Stimulated activated effector memory CD8-positive, alpha-beta T cell treated with anti-CD3 and anti-CD28 coated beads, Interleukin-12 subunit alpha, Interleukin-12 subunit beta, amount 100 ng/mL, for 72 hours (primary cell): ENCODE results near the gene TLR5.

Source experiments
- ATAC-seq: fragments of 150-1000 bp; cut with Tn5 transposase; 2 replicates; pipeline ENCODE4 v1.10.0; 2021
- DNase-seq, 2 donors: peaks; one replicate each; pipeline ENCODE4 v3.0.0; 2021 to 2022; ENCODE audit warnings: low spot score in 2 of 2
- H3K27ac Mint-ChIP-seq: one replicate; pipeline ENCODE4 v1.8.0; 2022; ENCODE audit warnings: mild to moderate bottlenecking, mixed read lengths
- H3K36me3 Mint-ChIP-seq: one replicate; pipeline ENCODE4 v1.8.0; 2022; ENCODE audit warnings: mild to moderate bottlenecking, mixed read lengths
- H3K4me1 Mint-ChIP-seq: one replicate; pipeline ENCODE4 v1.8.0; 2022; ENCODE audit warnings: mixed read lengths
- H3K4me3 Mint-ChIP-seq: one replicate; pipeline ENCODE4 v1.8.0; 2022; ENCODE audit warnings: mild to moderate bottlenecking, mixed read lengths
- H3K9me3 Mint-ChIP-seq: one replicate; pipeline ENCODE4 v1.8.0; 2022; ENCODE audit warnings: mixed read lengths

TLR5 gene, protein sequence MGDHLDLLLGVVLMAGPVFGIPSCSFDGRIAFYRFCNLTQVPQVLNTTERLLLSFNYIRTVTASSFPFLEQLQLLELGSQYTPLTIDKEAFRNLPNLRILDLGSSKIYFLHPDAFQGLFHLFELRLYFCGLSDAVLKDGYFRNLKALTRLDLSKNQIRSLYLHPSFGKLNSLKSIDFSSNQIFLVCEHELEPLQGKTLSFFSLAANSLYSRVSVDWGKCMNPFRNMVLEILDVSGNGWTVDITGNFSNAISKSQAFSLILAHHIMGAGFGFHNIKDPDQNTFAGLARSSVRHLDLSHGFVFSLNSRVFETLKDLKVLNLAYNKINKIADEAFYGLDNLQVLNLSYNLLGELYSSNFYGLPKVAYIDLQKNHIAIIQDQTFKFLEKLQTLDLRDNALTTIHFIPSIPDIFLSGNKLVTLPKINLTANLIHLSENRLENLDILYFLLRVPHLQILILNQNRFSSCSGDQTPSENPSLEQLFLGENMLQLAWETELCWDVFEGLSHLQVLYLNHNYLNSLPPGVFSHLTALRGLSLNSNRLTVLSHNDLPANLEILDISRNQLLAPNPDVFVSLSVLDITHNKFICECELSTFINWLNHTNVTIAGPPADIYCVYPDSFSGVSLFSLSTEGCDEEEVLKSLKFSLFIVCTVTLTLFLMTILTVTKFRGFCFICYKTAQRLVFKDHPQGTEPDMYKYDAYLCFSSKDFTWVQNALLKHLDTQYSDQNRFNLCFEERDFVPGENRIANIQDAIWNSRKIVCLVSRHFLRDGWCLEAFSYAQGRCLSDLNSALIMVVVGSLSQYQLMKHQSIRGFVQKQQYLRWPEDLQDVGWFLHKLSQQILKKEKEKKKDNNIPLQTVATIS

DNA sequence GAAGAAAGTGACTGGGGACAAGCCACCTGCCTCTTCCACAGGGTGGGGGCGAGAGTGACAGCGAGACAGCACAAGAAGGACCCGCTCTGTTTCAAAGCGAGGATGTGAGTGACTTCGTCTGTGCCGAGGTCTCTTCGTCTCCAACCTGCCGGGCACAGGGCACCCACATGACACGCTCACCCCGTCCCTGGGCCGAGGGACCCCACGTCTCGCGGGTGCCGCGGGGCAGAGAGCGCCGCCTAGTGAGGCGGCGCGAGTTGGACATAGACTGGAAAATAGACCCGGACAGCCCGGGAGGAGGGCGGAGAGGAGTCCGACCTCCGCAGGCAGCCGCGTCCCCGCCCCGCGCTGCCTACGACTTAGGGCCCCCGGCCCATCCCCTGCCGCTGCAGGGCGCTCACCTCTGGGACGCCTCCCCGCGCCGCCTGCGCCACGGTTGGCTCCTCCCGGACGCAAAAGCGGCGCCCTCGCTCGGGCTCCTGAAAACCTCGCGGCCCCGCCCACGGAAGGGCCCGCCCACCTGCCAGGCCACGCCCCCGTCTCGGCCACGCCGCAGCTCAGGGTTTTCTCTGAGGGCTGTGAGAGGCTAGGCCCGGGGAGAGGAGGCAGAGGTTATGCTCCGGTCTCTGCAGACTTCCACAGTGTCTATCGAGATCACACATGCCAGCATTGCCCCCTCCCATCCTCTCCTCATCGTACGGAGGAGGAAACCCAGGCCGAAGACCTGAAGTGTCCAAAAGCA lies at the start of gene TLR5:
Gene TLR5, minus strand, starts transcription at position 454 of the 742 bp plus-strand sequence. CDS start 30,217 bp downstream, outside the sequence.
- peak; percentile 91 for ATAC-seq
- Mint-ChIP-seq H3K9me3 (peaks cover 3% of the 10 kb centered on the region), H3K4me1 (peaks cover 10% of the 10 kb centered on the region), H3K36me3 (no peaks in the 10 kb centered on the region), H3K27ac (peak within 1 kb of the TSS; percentile 51), H3K4me3 (peak within 1 kb of the TSS; percentile 65)
- DNase-seq = peak; percentile 86 to 91

DNA sequence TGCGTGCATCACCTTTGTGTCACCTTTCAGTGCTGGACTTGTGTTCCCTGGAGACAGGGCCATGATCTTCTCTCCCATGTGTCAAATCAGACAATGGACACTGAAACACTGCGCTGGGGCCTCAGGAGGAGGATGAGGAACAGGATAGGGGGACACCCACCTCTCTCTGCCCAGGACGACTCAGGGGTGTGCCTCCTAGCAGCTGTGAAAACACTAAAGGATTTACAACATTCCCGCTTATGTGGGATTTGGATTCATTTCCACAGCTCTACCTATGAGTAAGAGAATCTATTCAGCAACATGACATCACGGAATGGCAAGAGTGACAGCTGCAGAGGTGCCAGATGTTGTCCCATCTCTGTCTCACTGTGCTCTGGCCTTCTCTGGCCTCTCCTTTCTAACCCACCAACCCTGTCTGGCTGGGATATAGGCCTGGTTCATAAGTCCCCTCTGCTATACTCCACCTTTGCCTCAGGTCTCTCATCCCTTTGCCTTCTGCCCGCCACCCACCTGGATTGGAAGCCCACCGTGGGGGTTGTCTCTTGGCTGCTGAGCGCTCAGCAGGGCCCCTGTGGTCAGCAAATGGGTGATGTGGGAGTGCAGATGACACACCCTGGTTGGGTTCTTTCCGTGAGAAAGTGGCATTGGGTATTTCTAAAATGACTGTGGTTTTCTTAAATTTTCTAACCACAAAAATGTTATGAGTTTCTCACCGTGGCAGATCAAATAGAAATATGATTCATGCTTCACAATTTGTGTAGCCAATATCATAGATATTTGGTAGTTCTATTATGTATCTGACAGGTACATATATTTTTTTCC lies 47.1 kb upstream of the TLR5 start:
- ATAC-seq (peak; percentile 96), DNase-seq (peak; percentile 42 to 78)
- Mint-ChIP-seq H3K9me3 (no peaks in the 10 kb centered on the region), H3K36me3 (peaks cover 5% of the 10 kb centered on the region), H3K27ac (peak overlapping the region; percentile 83), H3K4me3 (peak overlapping the region; percentile 39), H3K4me1 (peaks cover 44% of the 10 kb centered on the region)

DNA sequence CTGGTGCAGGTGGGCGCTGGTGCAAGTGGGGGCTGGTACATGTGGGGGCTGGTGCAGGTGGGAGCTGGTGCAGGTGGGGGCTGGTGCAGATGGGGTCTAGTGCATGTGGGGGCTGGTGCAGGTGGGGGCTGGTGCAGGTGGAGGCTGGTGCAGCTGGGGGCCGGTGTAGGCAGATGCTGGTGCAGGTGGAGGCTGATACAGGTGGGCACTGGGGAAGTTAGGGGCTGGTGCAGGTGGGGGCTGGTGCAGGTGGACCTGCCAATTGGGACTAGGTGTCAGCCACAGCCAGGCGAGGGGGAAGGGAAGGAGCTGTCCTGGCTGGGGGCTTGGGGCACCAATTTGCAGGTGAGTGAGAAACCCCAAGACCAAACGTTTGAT lies 46.5 kb upstream of the TLR5 start:
- no peak overlapping the region for H3K27ac Mint-ChIP-seq
- no peak for DNase-seq
- H3K4me3 Mint-ChIP-seq = no peak overlapping the region
- H3K4me1 Mint-ChIP-seq = peaks cover 41% of the 10 kb centered on the region
- H3K36me3 Mint-ChIP-seq = peaks cover 5% of the 10 kb centered on the region
- ATAC-seq = no peak
- no peaks in the 10 kb centered on the region for H3K9me3 Mint-ChIP-seq

DNA sequence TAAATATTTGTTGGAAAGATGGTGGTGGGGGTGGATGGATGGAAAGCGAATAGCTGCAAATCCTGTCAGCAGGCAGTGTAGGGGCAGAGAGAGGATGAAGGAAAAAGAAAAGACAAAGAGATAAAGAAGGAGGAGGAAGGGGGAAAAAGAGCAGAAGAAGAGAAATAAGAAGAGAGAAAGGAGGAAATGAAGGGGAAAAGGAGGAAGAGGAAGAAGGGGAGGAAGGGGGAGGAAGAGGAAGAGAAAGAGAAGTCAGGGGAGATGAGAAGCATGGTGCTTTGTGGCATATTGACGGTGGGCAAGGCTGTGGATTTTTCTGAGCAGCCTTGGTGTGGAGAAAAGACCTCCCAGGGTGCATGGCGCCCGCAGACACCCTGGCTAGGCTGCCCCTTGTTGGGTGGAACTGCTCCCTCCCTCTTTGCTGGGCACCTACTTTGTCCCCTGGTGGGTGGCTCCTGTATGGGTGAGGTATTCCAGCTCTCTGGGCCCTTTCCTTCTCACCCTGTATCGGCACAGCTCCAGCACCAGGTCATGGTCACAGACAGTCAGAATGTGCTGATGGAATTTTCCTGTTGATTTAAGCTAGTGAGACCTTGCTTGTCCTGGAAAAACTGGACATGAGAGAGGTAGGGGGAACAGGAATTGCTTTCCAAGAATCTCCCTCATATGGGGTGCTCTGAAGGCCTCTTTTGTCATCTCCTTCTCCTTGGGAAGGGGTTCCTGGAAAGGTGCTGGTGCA lies 45.7 kb upstream of the TLR5 start:
- no peak overlapping the region for H3K27ac Mint-ChIP-seq
- H3K4me1 Mint-ChIP-seq = peaks cover 41% of the 10 kb centered on the region
- no peaks in the 10 kb centered on the region for H3K9me3 Mint-ChIP-seq
- H3K36me3 Mint-ChIP-seq = peaks cover 5% of the 10 kb centered on the region
- ATAC-seq = no peak
- DNase-seq = no peak
- no peak overlapping the region for H3K4me3 Mint-ChIP-seq

DNA sequence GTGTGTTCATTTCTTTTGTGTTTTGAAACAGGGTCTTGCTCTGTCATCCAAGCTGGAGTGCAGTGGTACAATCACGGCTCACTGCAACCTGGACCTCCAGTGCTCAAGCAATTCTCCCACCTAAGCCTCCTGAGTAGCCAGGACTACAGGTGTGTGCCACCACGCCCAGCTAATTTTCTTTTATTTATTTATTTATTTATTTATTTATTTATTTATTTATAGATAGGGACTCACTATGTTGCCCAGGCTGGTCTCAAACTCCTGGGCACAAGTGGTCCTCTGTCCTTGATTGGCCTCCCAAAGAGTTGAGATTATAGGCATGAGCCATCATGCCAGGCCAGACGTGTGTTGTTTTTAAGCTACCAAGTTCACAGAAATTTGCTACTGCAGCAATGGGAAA lies 43.8 kb upstream of the TLR5 start:
- no peak overlapping the region for H3K4me3 Mint-ChIP-seq
- peaks cover 5% of the 10 kb centered on the region for H3K36me3 Mint-ChIP-seq
- DNase-seq = no peak
- H3K27ac Mint-ChIP-seq = no peak overlapping the region
- no peak for ATAC-seq
- H3K4me1 Mint-ChIP-seq = peaks cover 38% of the 10 kb centered on the region
- no peaks in the 10 kb centered on the region for H3K9me3 Mint-ChIP-seq

DNA sequence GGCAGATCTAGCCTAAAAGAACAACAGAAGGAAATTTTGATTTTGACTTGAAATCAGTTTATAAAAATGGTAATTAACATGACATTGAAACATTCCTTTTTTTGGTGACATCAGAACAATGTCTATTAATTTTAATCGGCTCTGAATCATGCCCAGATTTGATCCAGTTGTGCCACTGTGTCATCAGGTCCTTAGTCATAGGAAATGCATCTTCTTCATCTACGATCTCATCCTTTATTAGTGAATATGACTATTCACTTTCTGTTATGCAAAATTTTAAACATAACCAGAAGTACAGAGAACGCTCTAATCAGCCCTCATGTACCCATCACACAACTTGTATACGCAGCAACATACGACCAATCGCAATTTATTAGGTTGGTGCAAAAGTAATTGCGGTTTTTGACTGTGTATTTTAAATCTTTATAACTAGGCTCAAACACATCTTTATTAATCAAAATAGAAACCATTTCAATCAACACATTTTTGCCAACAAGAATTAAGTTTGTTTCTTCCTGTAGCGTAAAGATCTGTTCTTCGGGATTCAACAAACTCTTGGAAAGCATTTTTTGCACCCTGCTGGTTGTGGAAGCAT lies 40.3 kb upstream of the TLR5 start:
- H3K9me3 Mint-ChIP-seq = no peaks in the 10 kb centered on the region
- H3K4me3 Mint-ChIP-seq = no peak overlapping the region
- DNase-seq (no peak), ATAC-seq (no peak)
- peaks cover 13% of the 10 kb centered on the region for H3K4me1 Mint-ChIP-seq
- H3K36me3 Mint-ChIP-seq = no peaks in the 10 kb centered on the region
- H3K27ac Mint-ChIP-seq = no peak overlapping the region

DNA sequence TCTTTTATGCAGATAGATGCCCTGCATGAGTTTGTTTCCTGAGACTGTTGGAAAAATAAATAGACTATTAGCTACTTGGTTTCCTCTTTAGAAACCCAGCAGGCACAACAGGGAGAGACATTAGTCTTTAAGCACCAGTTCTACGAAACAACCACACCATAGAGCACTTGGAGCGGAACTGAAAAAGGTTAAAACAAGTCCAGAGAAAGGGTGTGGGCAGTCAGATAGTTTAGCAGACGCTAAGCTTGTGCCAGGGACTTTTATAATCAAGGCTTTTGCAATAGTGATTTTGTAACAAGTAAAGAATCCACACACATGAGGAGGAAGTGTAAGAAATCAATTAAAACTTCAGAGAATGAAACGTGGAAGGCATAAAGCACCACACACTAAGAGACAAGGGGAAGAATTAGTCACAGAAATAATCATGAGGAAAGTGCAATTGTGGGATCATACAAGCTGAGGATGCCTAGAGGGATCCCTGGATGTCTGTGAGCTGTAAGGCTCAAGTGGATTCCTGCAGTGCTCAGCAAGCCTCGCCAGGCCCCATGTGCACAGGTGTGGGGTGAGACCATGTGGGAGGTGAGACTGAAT lies 37.8 kb upstream of the TLR5 start:
- Mint-ChIP-seq H3K9me3 (no peaks in the 10 kb centered on the region), H3K36me3 (no peaks in the 10 kb centered on the region), H3K4me3 (no peak overlapping the region), H3K27ac (no peak overlapping the region), H3K4me1 (peaks cover 8% of the 10 kb centered on the region)
- no peak for ATAC-seq
- DNase-seq = no peak

DNA sequence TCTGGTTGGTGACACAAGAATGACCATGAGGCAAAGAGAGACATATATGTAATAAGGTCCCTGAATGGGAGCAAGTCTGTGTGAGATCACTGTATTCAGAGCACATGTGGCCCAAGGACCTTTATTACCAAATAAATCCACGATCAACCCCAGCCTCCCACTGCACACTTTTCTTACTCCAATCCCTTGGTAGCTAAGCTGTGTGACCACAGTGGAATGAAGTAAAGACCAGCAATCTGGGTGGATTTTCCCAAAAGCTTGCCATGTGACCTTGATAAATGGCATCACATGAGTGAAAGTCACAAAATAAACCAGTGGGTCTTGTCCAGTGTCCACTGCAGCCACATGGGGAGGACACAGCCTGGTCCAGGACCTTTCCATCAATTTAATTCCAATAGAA lies 36.7 kb upstream of the TLR5 start:
- no peak for ATAC-seq
- Mint-ChIP-seq H3K9me3 (no peaks in the 10 kb centered on the region), H3K27ac (no peak overlapping the region), H3K36me3 (no peaks in the 10 kb centered on the region), H3K4me3 (no peak overlapping the region), H3K4me1 (peaks cover 8% of the 10 kb centered on the region)
- no peak for DNase-seq

DNA sequence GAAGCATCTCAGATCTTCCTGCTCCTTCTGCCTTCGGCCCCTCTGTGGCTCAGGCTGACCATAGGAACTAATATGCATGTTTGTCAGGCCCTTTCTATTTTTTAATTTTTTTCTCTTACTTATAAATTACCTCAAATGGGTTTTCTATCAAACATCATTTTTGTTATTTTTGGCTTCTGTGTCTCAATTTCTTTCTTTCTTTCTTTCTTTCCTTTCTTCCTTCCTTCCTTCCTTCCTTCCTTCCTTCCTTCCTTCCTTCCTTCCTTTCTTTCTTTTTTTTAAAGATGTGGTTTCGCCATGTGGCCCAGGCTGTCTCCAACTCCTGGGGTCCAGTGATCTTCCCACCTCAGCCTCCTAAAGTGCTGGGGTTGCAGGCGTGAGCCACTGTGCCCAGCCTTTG lies 36.2 kb upstream of the TLR5 start:
- Mint-ChIP-seq H3K4me3 (no peak overlapping the region), H3K27ac (no peak overlapping the region), H3K9me3 (no peaks in the 10 kb centered on the region), H3K36me3 (no peaks in the 10 kb centered on the region), H3K4me1 (peaks cover 8% of the 10 kb centered on the region)
- no peak for DNase-seq
- ATAC-seq = no peak

DNA sequence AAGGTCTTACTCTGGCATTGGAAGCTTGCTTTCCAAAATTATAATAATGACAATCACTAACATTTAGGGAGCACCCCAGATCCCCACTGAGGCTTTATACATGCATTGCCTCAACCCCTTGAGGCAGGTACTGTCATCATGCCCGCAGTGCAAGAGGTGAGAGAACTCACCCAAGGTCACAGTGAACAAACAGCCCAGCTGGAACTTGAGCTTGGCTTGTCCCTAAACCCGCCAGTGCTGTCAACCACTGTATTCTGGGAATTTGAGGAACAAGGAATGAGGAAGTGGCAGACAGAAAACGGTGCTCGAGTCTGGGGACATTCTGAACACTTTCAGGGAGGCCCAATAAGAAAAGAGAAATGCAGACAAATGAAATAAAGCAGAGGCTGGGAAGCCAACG lies 34.6 kb upstream of the TLR5 start:
- Mint-ChIP-seq H3K27ac (no peak overlapping the region), H3K4me3 (no peak overlapping the region), H3K9me3 (no peaks in the 10 kb centered on the region), H3K36me3 (no peaks in the 10 kb centered on the region), H3K4me1 (peaks cover 6% of the 10 kb centered on the region)
- no peak for ATAC-seq
- DNase-seq = no peak

DNA sequence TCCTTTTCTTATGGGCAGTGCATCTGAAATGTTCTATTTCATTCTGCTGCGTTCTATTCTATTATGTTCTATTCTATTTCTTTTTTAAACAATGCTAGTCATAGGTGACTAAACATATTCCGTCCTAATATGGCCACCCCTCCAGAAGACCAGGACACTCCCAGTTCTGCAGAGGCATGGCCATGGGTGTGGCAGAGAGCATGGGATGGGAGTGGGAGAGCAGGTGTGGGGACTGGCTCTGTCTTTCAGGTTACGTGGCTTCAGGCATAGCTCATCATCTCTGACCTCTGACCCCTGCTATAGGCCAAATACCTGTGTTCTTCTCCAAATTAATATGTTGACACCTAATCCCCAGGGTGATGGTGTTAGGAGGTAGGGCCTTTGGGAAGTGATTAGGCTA lies 33.4 kb upstream of the TLR5 start:
- H3K27ac Mint-ChIP-seq = no peak overlapping the region
- no peak overlapping the region for H3K4me3 Mint-ChIP-seq
- H3K4me1 Mint-ChIP-seq = no peaks in the 10 kb centered on the region

DNA sequence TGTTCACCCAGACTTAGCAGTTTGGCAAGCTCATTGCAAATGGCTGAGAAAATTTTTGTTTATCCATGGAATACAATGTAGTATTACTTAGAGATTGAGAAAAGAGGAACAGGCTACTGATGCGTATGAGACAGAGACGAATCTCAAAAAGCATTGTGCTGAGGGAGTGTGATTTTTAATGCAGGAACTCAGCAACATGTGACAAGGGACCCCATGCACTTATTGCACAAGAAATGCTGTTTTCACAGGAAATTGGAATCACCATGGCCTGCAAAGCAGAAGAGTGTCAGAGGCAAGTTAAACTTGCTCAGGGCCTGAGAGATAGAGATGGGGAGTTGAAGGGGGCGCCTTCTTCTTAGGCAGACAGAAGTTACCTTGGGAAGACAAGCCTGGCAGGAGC lies 32.6 kb upstream of the TLR5 start:
- no peak overlapping the region for H3K27ac Mint-ChIP-seq

More for the DNA sequence above, 33.4 kb upstream of the TLR5 start:
- ATAC-seq (no peak), DNase-seq (no peak)
- no peaks in the 10 kb centered on the region for H3K36me3 Mint-ChIP-seq
- H3K9me3 Mint-ChIP-seq = no peaks in the 10 kb centered on the region

DNA sequence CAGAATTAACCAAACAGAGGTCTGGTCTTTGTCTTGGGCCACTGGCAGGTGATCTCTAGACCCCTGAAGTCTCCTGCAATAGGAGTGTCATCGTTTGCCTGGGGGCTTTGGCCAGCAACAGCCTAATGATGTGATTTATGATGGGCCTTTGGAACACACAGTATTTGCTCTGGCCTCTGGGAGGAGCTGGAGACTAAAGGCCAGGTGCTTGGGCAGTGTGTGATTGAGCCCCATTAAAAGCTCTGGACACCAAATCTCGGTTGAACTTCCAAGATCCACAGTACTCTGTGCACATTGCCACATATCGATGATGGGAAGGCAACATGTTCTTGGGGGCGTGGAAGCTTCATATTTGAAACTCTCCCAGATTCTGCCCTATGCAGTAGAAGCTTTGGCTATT lies 32.0 kb upstream of the TLR5 start:
- no peak for ATAC-seq
- H3K36me3 Mint-ChIP-seq = no peaks in the 10 kb centered on the region
- no peak overlapping the region for H3K4me3 Mint-ChIP-seq
- no peak overlapping the region for H3K27ac Mint-ChIP-seq
- H3K9me3 Mint-ChIP-seq = no peaks in the 10 kb centered on the region
- no peaks in the 10 kb centered on the region for H3K4me1 Mint-ChIP-seq
- no peak for DNase-seq

More for the DNA sequence above, 32.6 kb upstream of the TLR5 start:
- H3K9me3 Mint-ChIP-seq = no peaks in the 10 kb centered on the region
- no peak for DNase-seq
- H3K4me1 Mint-ChIP-seq = no peaks in the 10 kb centered on the region
- no peaks in the 10 kb centered on the region for H3K36me3 Mint-ChIP-seq
- ATAC-seq = no peak
- no peak overlapping the region for H3K4me3 Mint-ChIP-seq
